SH-SY5Y (cell line): ENCODE data around the gene C12orf56.

Experiments used
- GATA2 ChIP-seq: IDR thresholded peaks from 2 replicates; pipeline ENCODE4 v1.6.1; 2011; ENCODE audit warnings: mild to moderate bottlenecking, low read depth, low read length
- GATA3 ChIP-seq: IDR thresholded peaks from 2 replicates; pipeline ENCODE4 v1.6.1; 2011; ENCODE audit warnings: low read depth, mild to moderate bottlenecking, low read length, moderate library complexity

DNA sequence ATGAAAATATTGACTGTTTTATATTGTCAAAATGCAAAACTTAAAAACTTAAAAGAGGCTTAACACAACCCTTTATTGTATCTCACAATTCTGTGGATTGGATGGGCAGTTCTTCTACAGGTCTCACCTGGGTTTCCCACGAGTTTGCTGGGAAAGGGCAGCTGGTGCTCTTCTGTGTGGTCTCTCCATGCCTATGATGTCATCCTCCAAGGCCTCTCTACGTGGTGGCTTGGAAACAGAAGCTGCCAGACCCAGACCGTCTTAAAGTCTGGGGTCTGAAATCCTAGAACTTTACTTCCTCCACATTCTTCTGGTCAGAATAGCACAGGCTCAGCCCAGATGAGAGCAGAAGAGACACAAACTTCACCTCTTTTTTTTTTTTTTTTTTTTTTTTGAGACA lies 132.0 kb downstream of the C12orf56 start:
- TF ChIP-seq GATA3 = no peak
- no peak for TF ChIP-seq GATA2
